AG09309 (cell line): ENCODE measurements around the gene DNAH6.

Experiments used
- DNase-seq: peaks from one replicate; pipeline ENCODE4 v3.0.0-alpha.2; 2010; ENCODE audit warnings: low read depth
- H3K4me3 ChIP-seq: 2 replicates; pipeline ENCODE4 v1.5.1; 2011; ENCODE audit warnings: mild to moderate bottlenecking, low read depth, low read length, moderate library complexity; ENCODE audit not compliant: control insufficient read depth
- CTCF ChIP-seq: IDR thresholded peaks from 2 replicates; pipeline ENCODE4 v1.5.1; 2011; ENCODE audit warnings: mild to moderate bottlenecking, low read depth, low read length, inconsistent platforms; ENCODE audit not compliant: insufficient read depth, control insufficient read depth; ENCODE audit errors: missing control alignments

Gene DNAH6

GRCh38 chr2:84788498-84788897, 272.2 kb downstream of the DNAH6 start:
- no peak for TF ChIP-seq CTCF
- H3K4me3 ChIP-seq = no peak overlapping the region
- no peak for DNase-seq

GRCh38 chr2:84792856-84793522, 276.7 kb downstream of the DNAH6 start:
- no peak for DNase-seq
- no peak for TF ChIP-seq CTCF
- H3K4me3 ChIP-seq = no peak overlapping the region

- DNase-seq = no peak
- TF ChIP-seq CTCF = no peak
- H3K4me3 ChIP-seq = no peak overlapping the region
Measured at GRCh38 chr2:84793641-84794040, 277.3 kb downstream of the DNAH6 start.

GRCh38 chr2:84796798-84797197, 280.5 kb downstream of the DNAH6 start:
- DNase-seq = no peak
- no peak overlapping the region for H3K4me3 ChIP-seq

GRCh38 chr2:84797271-84797670, 281.0 kb downstream of the DNAH6 start:
- no peak for DNase-seq
- H3K4me3 ChIP-seq = no peak overlapping the region

More at GRCh38 chr2:84796798-84797197, 280.5 kb downstream of the DNAH6 start:
- no peak for TF ChIP-seq CTCF

GRCh38 chr2:84799772-84800171, 283.5 kb downstream of the DNAH6 start:
- TF ChIP-seq CTCF = no peak
- DNase-seq = no peak
- H3K4me3 ChIP-seq = no peak overlapping the region

More at GRCh38 chr2:84797271-84797670, 281.0 kb downstream of the DNAH6 start:
- no peak for TF ChIP-seq CTCF
